NT2/D1 (cell line): ENCODE data around the gene TEX2.

Source experiments
- SUZ12 ChIP-seq: IDR thresholded peaks from 2 replicates; pipeline ENCODE4 v1.6.1; 2011; ENCODE audit not compliant: insufficient read length, insufficient read depth; ENCODE audit errors: extremely low read depth
- YY1 ChIP-seq: IDR thresholded peaks from 2 replicates; pipeline ENCODE4 v1.6.1; 2011; ENCODE audit not compliant: insufficient read length, insufficient read depth
- ZNF274 ChIP-seq: IDR thresholded peaks from 2 replicates; pipeline ENCODE4 v1.6.1; 2011; ENCODE audit warnings: mild to moderate bottlenecking, low read depth, low read length

DNA sequence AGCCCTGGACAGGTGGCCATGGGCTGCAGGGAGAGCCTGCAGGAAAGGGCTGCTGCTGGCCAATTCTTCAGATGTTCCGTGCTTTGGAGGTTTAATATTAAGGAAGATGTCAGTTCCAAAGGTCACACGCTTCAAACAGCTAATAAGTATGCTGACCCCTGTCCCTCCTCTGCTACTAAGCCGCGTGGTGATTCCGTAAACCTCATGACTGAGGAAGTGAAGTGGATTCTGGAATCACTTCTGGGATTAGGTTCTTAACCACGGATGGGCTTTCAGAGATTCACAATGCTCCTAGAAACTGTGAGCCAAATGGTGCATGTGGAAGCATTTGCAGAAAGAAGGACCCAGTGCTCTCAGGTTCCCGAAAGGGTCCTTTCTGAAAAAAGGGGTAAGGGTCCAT is 104.7 kb downstream of the TEX2 start:
- TF ChIP-seq SUZ12 (no peak), YY1 (no peak), ZNF274 (no peak)
